PC-3 (cell line): ENCODE results near the gene NOTCH1.

Experiments used
- CTCF ChIP-seq: fragments of 300-600 bp; sonication (generic); conservative IDR thresholded peaks from 2 replicates; pipeline ENCODE4 v1.5.1; 2017; ENCODE audit warnings: antibody characterized with exemption, low read depth, mild to moderate bottlenecking, low read length
- EZH2 ChIP-seq: fragments of 300-600 bp; sonication (generic); IDR thresholded peaks from one replicate; pipeline ENCODE4 v1.6.1; 2017; ENCODE audit warnings: antibody characterized with exemption, mild to moderate bottlenecking, low read length; ENCODE audit not compliant: unreplicated experiment
- EZH2phosphoT487 ChIP-seq: fragments of 300-600 bp; sonication (generic); IDR thresholded peaks from 2 replicates; pipeline ENCODE4 v1.6.1; 2018; ENCODE audit warnings: mild to moderate bottlenecking, antibody characterized with exemption, low read length, borderline replicate concordance

- TF ChIP-seq EZH2: no peak
- no peak for TF ChIP-seq CTCF
- no peak for TF ChIP-seq EZH2phosphoT487
These were observed 41.1 kb downstream of the NOTCH1 start for GRCh38 chr9:136504512-136505348.
